K562 (cell line): ENCODE data around the gene C3.

Source experiments
- ATF3 ChIP-seq, 2 experiments: fragments of 450-650 bp in 1 of 2; sonication (generic) in 1 of 2; formaldehyde crosslinking in 1 of 2; IDR thresholded peaks in 1 of 2; conservative IDR thresholded peaks in 1 of 2; 2 replicates each; pipeline versions ENCODE4 v1.6.1 to v1.8.1; 2016 to 2023; ENCODE audit warnings: mild to moderate bottlenecking in 2 of 2, moderate library complexity in 2 of 2, inconsistent platforms in 1 of 2, missing genetic modification reagents in 1 of 2
- CTBP1 ChIP-seq: fragments of 450-650 bp; IDR thresholded peaks from 2 replicates; pipeline ENCODE4 v1.6.1; 2016; ENCODE audit warnings: borderline replicate concordance
- ELF1 ChIP-seq: fragments of 200-800 bp; sonication (Bioruptor generic); IDR thresholded peaks from 2 replicates; pipeline ENCODE4 v1.6.1; 2016; ENCODE audit warnings: missing genetic modification characterization, missing compliant biosample characterization
- LCOR ChIP-seq: sonication (generic); formaldehyde crosslinking; IDR thresholded peaks from 2 replicates; pipeline ENCODE4 v1.8.0; 2022; ENCODE audit warnings: mild to moderate bottlenecking, missing genetic modification reagents
- MYNN ChIP-seq, 2 experiments: sonication (generic); formaldehyde crosslinking in 1 of 2; IDR thresholded peaks; 2 replicates each; pipeline versions ENCODE4 v1.5.0 to v1.6.1; 2016 to 2020; ENCODE audit warnings: antibody characterized with exemption in 1 of 2, missing genetic modification reagents in 1 of 2
- TAF1 ChIP-seq: IDR thresholded peaks from 2 replicates; pipeline ENCODE4 v1.6.1; 2011; ENCODE audit warnings: mild to moderate bottlenecking, low read length, moderate library complexity; ENCODE audit not compliant: insufficient read depth, control insufficient read depth, severe bottlenecking; ENCODE audit errors: extremely low read depth
- TF ChIP-seq, protein P1 (sequence below), 3 experiments: IDR thresholded peaks in 2 of 3; conservative IDR thresholded peaks in 1 of 3; 2 replicates each; pipeline ENCODE4 v1.5.1; 2011 to 2012; ENCODE audit warnings: low read length in 3 of 3, mild to moderate bottlenecking in 3 of 3, control low read depth in 2 of 3, improper control_type of control experiment in 1 of 3, inconsistent platforms in 1 of 3, low read depth in 1 of 3, mixed read lengths in 1 of 3, moderate library complexity in 1 of 3; ENCODE audit not compliant: insufficient read depth in 2 of 3

DNA sequence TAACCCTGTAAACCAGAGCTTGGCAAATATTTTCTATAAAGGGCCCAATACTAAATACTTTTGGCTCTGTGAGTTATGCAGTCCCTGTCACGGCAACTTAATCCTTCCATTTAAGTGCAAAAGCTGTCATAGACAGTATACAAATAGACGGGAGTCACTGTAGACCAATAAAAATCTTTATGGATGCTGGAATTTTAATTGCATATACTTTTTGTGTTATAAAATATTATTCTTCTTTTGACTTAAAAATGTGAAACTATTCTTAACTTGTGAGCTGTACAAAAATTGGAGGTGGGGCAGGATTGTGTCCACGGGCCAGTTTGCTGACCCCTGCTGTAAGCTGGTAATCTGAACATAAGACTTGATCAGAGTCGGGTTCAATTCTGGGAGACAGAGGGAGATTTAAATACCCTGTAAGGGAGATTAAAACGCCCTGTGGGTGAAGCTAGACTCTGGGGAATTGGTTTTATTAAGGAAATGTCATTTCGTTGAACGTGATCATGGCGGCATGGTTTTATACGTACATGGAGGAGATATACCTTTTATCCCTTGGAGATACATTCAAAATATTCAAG is 72.2 kb downstream of the C3 start:
- TF ChIP-seq, protein P1, sequence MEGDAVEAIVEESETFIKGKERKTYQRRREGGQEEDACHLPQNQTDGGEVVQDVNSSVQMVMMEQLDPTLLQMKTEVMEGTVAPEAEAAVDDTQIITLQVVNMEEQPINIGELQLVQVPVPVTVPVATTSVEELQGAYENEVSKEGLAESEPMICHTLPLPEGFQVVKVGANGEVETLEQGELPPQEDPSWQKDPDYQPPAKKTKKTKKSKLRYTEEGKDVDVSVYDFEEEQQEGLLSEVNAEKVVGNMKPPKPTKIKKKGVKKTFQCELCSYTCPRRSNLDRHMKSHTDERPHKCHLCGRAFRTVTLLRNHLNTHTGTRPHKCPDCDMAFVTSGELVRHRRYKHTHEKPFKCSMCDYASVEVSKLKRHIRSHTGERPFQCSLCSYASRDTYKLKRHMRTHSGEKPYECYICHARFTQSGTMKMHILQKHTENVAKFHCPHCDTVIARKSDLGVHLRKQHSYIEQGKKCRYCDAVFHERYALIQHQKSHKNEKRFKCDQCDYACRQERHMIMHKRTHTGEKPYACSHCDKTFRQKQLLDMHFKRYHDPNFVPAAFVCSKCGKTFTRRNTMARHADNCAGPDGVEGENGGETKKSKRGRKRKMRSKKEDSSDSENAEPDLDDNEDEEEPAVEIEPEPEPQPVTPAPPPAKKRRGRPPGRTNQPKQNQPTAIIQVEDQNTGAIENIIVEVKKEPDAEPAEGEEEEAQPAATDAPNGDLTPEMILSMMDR (IDR thresholded peaks at IDR 0.05 in 2 of 3, conservative IDR thresholded peaks at IDR 0.05 in 1 of 3; ENCODE audit: insufficient read depth in 2 of 3, low read depth in 1 of 3, low read length in 3 of 3): no peak
- TF ChIP-seq ELF1 (tag) (no peak), LCOR (CRISPR knock-in tag) (no peak), ATF3 (IDR thresholded peaks at IDR 0.05) (no peak), ATF3 (CRISPR knock-in tag; conservative IDR thresholded peaks at IDR 0.05) (no peak), CTBP1 (no peak), MYNN (IDR thresholded peaks at IDR 0.05) (no peak), MYNN (CRISPR knock-in tag; IDR thresholded peaks at IDR 0.05) (no peak), TAF1 (no peak)
